Esophagus squamous epithelium (tissue), 5 donors: ENCODE measurements around the gene HOXB5. TPM values are rescaled to one million over a fixed set of nuclear protein-coding genes. Genes with fewer than 3 reads are reported as not detected.

Experiments used
- DNase-seq: peaks from one replicate; lab custom pipeline; 2025; lab: John Stamatoyannopoulos, UW
- H3K27ac ChIP-seq, 4 donors: fragments of 200-600 bp; sonication (generic); one replicate each; pipeline ENCODE4 v1.5.1; 2016 to 2019; ENCODE audit warnings: mild to moderate bottlenecking in 1 of 4
- H3K27me3 ChIP-seq, 4 donors: fragments of 200-600 bp; sonication (generic); 1 replicate in 3 of 4; 2 replicates in 1 of 4; pipeline versions ENCODE4 v1.5.1 to v1.6.0; 2017 to 2021; ENCODE audit warnings: antibody characterized with exemption in 1 of 4
- H3K36me3 ChIP-seq, 3 donors: fragments of 200-600 bp; sonication (generic); one replicate each; pipeline ENCODE4 v1.5.1; 2016 to 2019
- H3K4me1 ChIP-seq, 3 donors: fragments of 200-600 bp; sonication (generic); one replicate each; pipeline ENCODE4 v1.5.1; 2017 to 2019
- H3K4me3 ChIP-seq, 4 donors: fragments of 200-600 bp; sonication (generic); 1 replicate in 3 of 4; 2 replicates in 1 of 4; pipeline ENCODE4 v1.5.1; 2016 to 2019; ENCODE audit warnings: mild to moderate bottlenecking in 2 of 4, moderate library complexity in 1 of 4
- H3K9me3 ChIP-seq, 3 donors: fragments of 200-600 bp; sonication (generic); one replicate each; pipeline ENCODE4 v1.5.1; 2016 to 2019
- CTCF ChIP-seq, 6 experiments: fragments of 450-650 bp in 4 of 6; fragments of 200-600 bp in 2 of 6; sonication (generic) in 2 of 6; IDR thresholded peaks; one replicate each; pipeline ENCODE4 v1.5.1; 2016 to 2019; ENCODE audit warnings: antibody characterized with exemption in 6 of 6, mild to moderate bottlenecking in 4 of 6, moderate library complexity in 4 of 6
- POLR2A ChIP-seq, 4 donors: fragments of 450-650 bp; IDR thresholded peaks; one replicate each; pipeline ENCODE4 v1.6.1; 2017; ENCODE audit warnings: antibody characterized with exemption in 4 of 4, mild to moderate bottlenecking in 4 of 4, moderate library complexity in 3 of 4
- WGBS, 2 donors: methylation state at CpG; one replicate each; pipeline ENCODE4 v1.1.5; 2018; 5-methylcytosine and 5-hydroxymethylcytosine counted together
- intact Hi-C: fragments of 100-400 bp; cut with DNase I; formaldehyde crosslinking; loops from one replicate; pipeline ENCODE4 v1.15.0; 2022
- total RNA-seq, 4 donors: library from RNA; depleted of rRNA; stranded (reverse); fragments of >200 nt; gene quantifications; one replicate each; pipeline ENCODE4 v1.1.0, GENCODE V29; 2016
- donor health status: DM: yes; HTN: yes; CAD: no.

The HOXB5 gene
- total RNA-seq, 4 donors from 2014 or later, result not detected

- Histone ChIP-seq H3K27ac (no peak overlapping the region), H3K4me1 (peaks cover 0 to 55% (median 30%) of the 10 kb centered on the region in 3 donors), H3K36me3 (no peaks in the 10 kb centered on the region), H3K4me3 (no peak overlapping the region), H3K27me3 (peaks cover 0 to 100% (median 10%) of the 10 kb centered on the region in 4 donors), H3K9me3 (no peaks in the 10 kb centered on the region)
- DNase-seq, result no peak
- 59 to 72% methylated on average over 2 of the region's 2 CpGs for WGBS, 2 donors
- intact Hi-C loops, result no loop called here
- TF ChIP-seq POLR2A (IDR thresholded peaks at IDR 0.05), result no peak
Measured at GRCh38 chr17:48588528-48588927, 5.1 kb downstream of the HOXB5 start.

GRCh38 chr17:48588074-48588415 is 5.5 kb downstream of the HOXB5 start:
- no peak for TF ChIP-seq CTCF (IDR thresholded peaks at IDR 0.05)
- no peak for TF ChIP-seq POLR2A (IDR thresholded peaks at IDR 0.05)
- 70 to 90% methylated on average over 2 of the region's 2 CpGs for WGBS, 2 donors
- Histone ChIP-seq H3K4me1 (peaks cover 0 to 54% (median 26%) of the 10 kb centered on the region in 3 donors), H3K4me3 (no peak overlapping the region), H3K9me3 (no peaks in the 10 kb centered on the region), H3K27ac (peak overlapping the region in 2 of 4 donors; percentile 8 to 22), H3K27me3 (peaks cover 0 to 100% (median 8%) of the 10 kb centered on the region in 4 donors), H3K36me3 (no peaks in the 10 kb centered on the region)
- intact Hi-C loops, result no loop called here
- no peak for DNase-seq

GRCh38 chr17:48587276-48588073 is 6.1 kb downstream of the HOXB5 start:
- peaks cover 0 to 54% (median 24%) of the 10 kb centered on the region in 3 donors for H3K4me1 ChIP-seq
- H3K4me3 ChIP-seq, result no peak overlapping the region
- H3K9me3 ChIP-seq, result no peaks in the 10 kb centered on the region
- intact Hi-C loops, result no loop called here
- no peak for TF ChIP-seq POLR2A (IDR thresholded peaks at IDR 0.05)
- no peak for TF ChIP-seq CTCF (IDR thresholded peaks at IDR 0.05)
- 67 to 90% methylated on average over 4 to 5 of the region's 5 CpGs for WGBS, 2 donors
- H3K27ac ChIP-seq, result peak overlapping the region in 2 of 4 donors; percentile 8 to 22
- no peaks in the 10 kb centered on the region for H3K36me3 ChIP-seq
- H3K27me3 ChIP-seq, result peaks cover 0 to 100% (median 5%) of the 10 kb centered on the region in 4 donors
- no peak for DNase-seq

- Histone ChIP-seq H3K36me3 (no peaks in the 10 kb centered on the region), H3K4me3 (peak overlapping the region; percentile 48 to 69 (median 63)), H3K4me1 (peaks cover 0 to 55% (median 19%) of the 10 kb centered on the region in 3 donors), H3K9me3 (no peaks in the 10 kb centered on the region), H3K27ac (peak overlapping the region; percentile 71 to 96 (median 86)), H3K27me3 (peaks cover 0 to 100% (median under 1%) of the 10 kb centered on the region in 4 donors)
- no peak for TF ChIP-seq POLR2A (IDR thresholded peaks at IDR 0.05)
- no peak for TF ChIP-seq CTCF (IDR thresholded peaks at IDR 0.05)
- WGBS, 2 donors, result 32 to 43% methylated on average over 29 to 34 of the region's 34 CpGs
- no peak for DNase-seq
- intact Hi-C loops, result no loop called here
Measured at GRCh38 chr17:48586355-48587258, 7.0 kb downstream of the HOXB5 start.

- H3K27ac ChIP-seq, result peak overlapping the region; percentile 71 to 96 (median 86)
- no peak for DNase-seq
- H3K36me3 ChIP-seq, result no peaks in the 10 kb centered on the region
- H3K9me3 ChIP-seq, result no peaks in the 10 kb centered on the region
- 24 to 43% methylated on average over 2 of the region's 2 CpGs for WGBS, 2 donors
- TF ChIP-seq POLR2A (IDR thresholded peaks at IDR 0.05), result no peak
- no peak for TF ChIP-seq CTCF (IDR thresholded peaks at IDR 0.05)
- H3K4me3 ChIP-seq, result peak overlapping the region in 2 of 4 donors; percentile 59 to 69
- intact Hi-C loops, result no loop called here
- H3K27me3 ChIP-seq, result peaks cover 0 to 100% (median 0%) of the 10 kb centered on the region in 4 donors
- H3K4me1 ChIP-seq, result peaks cover 0 to 78% (median 30%) of the 10 kb centered on the region in 3 donors
Measured at GRCh38 chr17:48584223-48584741, 9.3 kb downstream of the HOXB5 start.
